Cardiac septum (tissue), 1 donor: Measurements from ENCODE around the gene JAML. TPM values are rescaled to one million over a fixed set of nuclear protein-coding genes. Genes with fewer than 3 reads are reported as not detected.

Experiments
- DNase-seq: peaks from one replicate; pipeline ENCODE4 v3.0.0-alpha.2; 2020; ENCODE audit warnings: low spot score
- intact Hi-C: fragments of 100-400 bp; cut with DNase I; formaldehyde crosslinking; loops from one replicate; pipeline ENCODE4 v1.14.0; 2022
- total RNA-seq: library from RNA; stranded (reverse); fragmentation: NEBNext Ultra II Directional; extraction: Animal tissue kit (Norgen Biotek cat#: 25700); gene quantifications from one replicate; pipeline ENCODE4 v1.2.1, GENCODE V29; 2021
- donor health status: DM: no; HTN: no; CAD: no.

Gene JAML
- total RNA-seq, 1 donor from 2014 or later = 5.4 TPM

DNA sequence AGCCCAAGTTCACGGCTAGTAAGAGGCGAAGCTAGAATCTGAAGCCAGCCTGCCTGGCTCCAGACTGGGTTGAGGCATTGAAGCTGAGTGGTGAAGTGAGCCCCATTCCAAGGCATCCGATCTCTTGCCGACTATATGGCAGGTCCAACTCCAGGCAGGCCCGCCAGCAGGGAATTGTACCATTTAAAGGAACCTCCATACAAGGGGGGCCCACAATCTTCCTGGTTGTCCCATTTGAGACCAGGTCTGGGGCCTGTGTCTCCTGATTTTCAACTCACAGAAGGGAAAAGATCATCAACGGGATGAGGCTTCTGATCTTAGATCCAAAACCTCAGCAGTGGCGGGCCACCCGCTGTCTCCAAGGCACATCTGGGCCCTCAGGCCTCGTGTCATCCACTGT is 52.5 kb downstream of the JAML start:
- intact Hi-C loops = no loop called here
- no peak for DNase-seq

DNA sequence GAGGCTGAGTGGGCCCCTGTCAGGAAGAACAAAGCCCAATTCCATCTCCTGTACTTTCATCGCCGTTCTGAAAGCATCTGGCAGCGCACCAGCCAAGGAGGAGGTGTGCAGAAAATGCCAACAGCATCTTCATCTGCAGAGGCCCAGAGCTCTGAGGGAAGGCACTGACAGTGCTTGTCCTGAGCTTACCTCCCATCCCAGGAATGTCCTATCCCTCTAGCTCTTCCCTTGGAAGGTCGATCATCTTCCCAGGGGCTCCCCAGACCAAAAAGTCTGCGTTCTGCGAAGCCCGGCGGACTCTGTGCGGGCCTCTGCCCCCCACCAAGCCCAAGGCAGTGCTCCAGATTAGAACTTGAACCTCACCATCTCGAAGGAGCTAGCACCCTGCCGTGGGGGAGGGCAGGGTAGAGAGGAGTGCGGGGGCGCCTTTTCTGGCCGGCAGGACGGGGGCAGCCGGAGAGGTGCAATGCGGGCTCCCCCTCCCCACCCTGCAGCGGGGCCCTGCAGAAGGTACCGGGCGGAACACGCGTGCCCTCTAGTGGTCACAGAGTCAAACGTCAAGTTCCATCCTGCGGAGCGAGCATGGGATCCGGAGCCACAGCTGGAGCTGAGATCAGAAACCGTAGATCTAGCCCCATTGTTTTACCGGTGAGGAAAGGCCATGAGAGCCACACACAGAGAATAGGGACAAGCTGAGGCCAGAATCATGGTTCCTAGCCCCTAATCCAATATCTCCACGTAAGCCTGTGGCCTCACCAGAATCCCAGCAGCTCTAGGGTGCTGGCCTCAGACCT is 53.3 kb downstream of the JAML start:
- peak; percentile 91 for DNase-seq
- intact Hi-C loops = loop anchor here (1.0 kb wide), 1 partner anchor 26 kb away; no protein-coding TSS in a partner anchor

DNA sequence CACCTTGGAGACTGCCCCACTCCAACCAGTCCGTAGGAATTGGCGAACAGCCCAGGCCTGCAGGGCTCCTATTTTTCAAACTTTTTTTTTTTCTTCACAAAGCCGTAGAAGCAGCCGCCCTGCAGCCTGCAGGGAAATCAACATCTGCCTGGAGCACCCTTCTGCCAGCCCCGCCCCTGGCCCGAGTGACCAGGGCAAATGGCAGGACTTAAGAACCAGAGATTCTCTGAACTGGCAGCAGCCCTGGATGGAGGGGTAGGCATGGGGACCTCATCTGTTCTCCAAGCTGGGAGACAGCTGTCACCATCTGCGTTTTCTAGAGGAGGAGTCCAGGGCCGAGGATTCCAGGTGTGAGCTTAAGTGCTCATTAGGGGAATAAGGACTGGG is 53.9 kb downstream of the JAML start:
- intact Hi-C loops = loop anchor here (1.0 kb wide), 1 partner anchor 26 kb away; no protein-coding TSS in a partner anchor
- no peak for DNase-seq

DNA sequence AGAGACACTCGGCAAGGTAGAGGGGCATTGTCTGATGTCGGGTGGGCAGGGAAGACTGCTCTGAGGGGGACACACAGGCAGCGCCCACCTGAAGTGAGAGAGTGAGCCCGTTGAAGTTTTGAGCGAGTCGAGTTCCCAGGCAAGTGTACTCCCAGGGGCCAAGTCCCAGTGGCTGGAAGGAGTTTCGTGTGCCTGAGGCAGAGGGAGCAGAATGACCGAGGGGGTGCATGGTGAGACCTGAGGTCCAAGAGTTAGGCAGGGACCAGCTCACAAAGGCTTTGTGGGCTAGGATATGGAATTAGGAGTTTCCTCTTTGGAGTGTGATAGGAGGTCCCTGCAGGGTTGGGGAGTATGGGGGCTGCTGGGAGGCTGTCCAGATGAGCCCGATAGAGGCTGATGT is 54.6 kb downstream of the JAML start:
- intact Hi-C loops = no loop called here
- DNase-seq = no peak

DNA sequence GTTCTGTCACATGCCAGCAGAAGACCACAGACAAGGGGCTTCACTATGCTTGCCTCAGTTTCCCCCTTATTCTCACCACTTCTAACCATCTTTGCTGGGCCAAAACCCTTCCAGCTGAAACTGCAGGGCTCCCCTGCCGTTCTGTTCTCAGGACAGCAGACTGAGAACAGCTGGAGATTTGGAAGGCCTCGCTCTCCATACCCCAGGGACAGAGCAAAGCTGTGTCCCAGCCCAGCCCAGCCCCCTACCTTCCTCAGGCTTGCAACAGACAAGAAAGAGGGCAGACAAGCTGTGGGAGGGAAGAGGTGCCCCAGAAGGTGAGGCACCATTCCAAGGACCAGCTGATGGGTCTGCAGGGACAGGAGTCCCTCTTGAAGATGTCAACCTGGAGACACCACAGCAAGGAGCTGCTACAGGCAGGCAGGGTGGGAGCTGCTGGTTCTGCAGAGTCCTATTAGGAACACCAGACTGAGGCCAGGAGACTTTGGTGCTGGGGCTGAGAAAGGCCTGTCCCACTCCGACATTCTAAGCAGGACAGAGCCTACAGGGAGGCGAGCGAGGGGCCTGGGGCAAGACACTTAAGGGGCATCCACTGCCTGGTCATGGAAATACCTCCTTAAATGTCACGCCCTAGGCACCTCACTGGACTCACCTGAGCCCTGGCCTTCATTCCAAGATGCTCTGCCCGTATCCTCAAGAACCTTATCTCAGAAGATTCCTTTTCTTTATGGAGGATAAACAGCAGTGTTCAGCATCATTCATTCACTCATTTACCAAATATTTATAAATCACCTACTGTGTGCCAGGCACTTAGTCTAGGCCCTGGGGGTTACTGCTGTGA is 55.3 kb downstream of the JAML start:
- intact Hi-C loops = no loop called here
- no peak for DNase-seq

DNA sequence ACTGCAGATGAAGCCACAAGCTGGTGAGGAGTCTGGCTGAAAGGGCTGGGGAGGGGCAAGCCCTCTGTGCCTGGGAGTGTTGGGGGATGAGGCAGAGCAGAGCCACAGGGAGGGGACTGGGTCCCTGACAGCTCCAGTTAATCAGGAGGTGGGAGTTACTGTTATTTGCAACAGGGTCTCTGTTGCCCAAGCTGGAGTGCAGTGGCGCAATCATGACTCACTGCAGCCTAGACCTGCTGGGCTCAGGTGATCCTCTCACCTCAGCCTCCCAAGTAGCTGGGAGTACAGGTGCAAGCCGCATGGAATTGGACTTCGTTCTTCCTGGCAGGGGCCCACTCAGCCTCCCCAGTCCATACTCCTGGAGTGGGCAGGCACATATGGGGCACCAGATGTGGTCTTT is 56.1 kb downstream of the JAML start:
- no peak for DNase-seq
- intact Hi-C loops = no loop called here

DNA sequence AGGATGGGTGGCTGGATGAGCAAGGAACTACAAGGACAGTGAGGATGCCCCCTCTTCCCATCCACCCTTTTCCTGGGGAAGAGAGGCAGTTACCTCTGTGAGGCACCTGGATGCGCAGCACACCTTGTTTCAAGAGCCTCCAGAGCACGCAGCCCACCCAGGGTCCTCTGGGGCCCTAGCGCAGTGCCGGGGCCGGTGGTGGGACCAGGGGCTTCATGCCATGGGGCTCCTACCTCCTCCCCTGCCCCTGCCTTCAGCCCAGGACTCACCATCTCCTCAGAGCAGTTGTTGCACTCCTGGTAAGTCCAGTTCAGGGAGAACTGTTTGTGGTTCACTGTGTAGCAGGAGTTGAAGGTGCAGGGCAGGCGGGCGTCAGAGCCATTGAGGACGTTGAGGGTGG is 56.5 kb downstream of the JAML start:
- no peak for DNase-seq
- intact Hi-C loops = no loop called here

DNA sequence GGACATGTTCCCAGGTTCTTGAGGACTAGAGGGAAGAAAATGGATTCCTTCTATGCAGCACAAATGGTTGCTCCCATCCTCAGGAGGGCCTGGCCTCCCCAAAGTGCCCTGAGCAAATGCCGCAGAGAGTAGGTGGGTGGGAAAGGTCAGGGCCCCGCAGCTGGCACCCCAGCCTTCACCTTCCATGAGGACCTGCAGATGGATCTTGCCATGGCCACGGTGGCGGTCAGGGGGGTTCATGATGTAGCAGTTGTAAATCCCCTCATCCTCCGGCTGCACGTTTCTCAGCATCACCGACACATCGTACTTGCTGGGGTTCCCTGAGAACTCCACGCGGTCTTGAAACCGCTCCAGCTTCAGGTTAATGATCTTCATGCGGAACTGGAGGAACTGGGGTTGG is 56.9 kb downstream of the JAML start:
- intact Hi-C loops = no loop called here
- DNase-seq = no peak

DNA sequence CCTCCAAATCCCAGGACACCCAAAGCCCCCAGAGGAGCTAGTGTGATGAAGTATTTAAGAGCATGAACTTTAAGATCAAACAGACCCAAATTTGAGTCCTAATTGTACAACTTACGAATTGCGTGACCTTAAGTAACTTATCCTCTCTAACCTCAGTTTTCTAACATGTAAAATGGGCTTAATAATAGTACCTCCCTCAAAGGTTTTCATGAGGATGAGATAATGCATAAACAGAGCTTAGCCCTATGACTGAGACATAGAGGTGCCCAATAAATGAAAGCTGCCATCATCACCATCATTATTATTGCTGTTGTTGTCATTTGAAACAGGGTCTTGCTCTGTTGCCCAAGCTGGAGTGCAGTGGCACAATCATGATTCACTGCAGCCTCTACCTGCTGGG is 57.6 kb downstream of the JAML start:
- DNase-seq = no peak
- intact Hi-C loops = no loop called here

DNA sequence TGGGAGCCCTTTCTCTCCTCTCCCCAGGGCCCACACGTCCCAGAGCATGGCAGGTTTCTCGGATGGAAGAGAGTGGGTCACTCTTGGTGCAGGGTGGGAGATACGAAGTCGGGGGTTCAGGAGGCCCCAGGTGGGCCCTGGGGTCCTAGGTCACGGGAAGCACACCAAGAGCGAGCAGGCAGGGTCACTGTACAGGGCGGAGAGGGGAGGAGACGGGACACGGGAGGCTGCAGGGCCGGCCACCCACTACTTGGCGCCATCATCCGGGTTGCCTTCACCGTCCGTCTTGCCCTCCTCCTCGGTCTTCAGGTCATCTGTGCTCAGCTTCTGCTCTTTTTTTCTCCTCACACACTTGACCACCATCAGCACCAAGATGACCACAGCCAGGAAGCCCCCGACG is 58.2 kb downstream of the JAML start:
- intact Hi-C loops = no loop called here
- no peak for DNase-seq

DNA sequence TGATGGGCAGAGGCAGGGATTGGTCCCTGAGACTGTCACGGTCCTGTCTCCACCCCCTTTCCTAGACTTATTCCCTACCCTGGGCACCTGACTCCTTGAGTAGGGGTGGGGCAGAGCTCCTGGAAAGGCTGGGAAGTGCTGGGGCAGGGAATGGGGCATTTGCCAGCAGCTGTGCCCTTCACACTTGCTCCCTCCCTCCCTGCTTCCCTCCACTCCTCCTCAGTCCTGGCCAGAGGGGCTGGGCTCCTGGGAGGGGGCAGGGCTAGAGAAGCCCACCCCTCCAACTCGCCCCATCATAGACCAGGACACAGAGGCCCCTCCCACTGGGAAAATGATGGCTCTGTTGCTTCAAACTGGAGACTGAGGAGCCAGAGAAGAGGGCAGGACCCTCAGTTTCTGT is 59.9 kb downstream of the JAML start:
- no peak for DNase-seq
- intact Hi-C loops = no loop called here

DNA sequence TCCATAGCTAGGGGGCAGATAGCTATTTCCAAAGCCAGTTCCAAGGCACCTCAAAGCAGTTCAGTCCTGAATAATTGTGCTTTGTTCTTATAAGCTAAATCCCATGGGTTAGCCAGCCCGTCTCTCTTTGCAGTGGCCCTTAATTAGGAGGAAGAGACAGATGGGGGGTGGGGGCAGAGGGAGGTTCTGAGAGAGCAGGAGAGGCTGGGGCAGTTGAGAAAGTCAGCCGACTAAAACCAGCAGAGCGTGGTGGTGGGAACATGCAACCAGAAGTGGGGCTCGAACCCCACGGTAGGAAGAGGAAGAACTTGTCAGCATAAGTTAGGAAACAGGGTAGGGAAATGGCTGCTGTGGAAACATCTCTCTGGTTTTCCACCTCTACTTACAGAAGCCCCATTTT is 61.3 kb downstream of the JAML start:
- intact Hi-C loops = no loop called here
- DNase-seq = no peak

DNA sequence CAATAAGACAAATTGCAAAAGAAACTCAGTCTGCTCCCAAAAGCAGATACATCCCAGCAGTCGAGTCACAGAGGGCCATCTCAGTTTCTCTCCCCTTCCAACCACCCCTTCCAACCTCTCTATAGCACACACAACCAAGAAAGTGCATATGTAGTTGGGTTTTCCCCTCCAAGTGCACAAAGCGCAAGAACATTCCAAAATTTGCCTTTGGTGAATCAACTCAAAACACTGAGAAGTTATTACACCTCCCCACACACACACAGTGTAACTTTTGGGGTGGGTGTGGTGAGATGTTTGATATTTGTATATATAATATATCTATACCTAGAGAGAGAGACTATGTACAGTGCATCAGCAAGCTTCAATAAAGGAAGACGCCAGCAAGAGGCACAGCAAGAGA is 62.0 kb downstream of the JAML start:
- no peak for DNase-seq
- intact Hi-C loops = no loop called here

DNA sequence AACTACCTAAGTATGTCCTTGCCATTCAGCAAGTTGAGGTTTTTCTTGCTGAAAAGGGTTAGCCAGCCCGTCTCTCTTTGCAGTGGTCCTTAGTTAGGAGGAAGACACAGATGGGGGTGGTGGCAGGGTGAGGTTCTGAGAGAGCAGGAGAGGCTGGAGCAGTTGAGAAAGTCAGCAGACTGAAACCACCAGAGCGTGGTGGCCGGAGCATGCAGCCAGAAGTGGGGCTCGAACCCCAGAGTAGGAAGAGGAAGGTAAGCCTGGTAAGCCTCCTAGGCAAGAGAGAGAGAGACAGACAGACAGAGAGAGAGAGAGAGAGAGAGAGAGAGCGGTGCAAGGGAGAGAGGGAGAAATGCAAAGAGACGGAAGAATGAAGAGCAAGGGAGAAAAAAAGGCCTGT is 63.0 kb downstream of the JAML start:
- DNase-seq = no peak
- intact Hi-C loops = no loop called here

DNA sequence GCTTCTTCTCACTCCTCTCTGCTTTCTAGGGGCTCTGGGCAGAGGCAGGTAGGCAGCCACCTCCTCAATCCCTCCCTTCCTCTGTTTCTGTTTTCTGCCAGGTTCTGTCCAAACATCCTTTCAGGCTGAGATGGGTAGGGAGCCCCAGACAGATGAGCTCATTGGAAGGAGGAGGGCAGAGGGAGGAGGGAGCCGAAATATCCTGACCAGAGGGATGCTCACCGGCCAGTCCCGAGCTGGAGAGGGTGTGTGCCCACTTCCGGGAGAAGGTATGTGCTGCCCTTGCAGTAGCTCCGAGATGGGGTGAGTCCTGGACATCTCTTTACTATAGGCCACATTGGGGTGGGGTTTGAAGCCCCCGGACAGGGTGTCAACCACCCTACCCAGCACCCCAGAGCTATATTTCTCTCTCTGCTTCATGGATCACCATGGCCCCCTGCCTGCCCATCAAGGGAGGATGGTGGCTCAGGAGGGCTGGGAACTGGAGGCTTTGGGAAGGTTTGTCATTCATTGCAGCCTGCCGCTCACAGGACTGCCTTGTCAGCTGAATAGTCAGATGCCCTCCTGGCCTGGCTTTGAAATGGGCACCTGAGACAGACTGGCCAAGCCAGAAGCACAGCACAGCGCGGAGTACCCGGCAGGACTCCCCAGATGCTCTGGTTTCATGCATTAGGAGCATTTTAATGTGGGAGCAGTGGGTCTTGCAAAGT is 67.5 kb downstream of the JAML start:
- intact Hi-C loops = no loop called here
- DNase-seq = no peak

DNA sequence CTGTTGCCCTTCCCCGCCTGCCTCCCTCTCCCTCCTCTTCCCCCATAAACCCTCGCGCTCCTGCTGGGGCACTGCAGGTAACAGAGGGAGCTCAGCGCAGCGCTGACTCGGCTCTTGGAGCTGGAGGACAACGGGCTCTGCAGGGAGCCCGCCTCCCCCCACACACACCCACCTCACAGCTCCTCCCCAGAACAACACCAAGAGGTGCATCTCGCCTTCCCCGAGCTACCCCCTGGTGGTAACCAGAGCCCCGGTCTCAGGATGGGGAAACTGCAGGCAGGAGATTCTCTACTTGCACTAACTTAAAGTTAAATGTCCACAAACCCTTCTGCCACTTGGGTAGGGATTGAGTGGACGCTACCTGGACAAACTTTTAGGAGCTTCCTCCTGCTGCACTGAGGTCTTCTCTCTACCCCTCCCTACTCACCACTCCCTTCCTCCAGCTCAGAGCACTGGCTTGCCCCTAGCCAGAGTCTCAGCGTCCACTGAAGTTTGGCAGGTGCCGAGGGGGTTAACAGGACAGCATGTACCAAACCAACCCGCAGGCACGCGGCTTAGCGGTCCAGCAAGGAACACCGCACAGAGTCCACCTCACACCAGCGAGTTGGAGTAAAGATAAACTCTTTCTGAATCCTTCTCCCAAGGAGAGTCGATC is 68.2 kb downstream of the JAML start:
- no peak for DNase-seq
- intact Hi-C loops = no loop called here

DNA sequence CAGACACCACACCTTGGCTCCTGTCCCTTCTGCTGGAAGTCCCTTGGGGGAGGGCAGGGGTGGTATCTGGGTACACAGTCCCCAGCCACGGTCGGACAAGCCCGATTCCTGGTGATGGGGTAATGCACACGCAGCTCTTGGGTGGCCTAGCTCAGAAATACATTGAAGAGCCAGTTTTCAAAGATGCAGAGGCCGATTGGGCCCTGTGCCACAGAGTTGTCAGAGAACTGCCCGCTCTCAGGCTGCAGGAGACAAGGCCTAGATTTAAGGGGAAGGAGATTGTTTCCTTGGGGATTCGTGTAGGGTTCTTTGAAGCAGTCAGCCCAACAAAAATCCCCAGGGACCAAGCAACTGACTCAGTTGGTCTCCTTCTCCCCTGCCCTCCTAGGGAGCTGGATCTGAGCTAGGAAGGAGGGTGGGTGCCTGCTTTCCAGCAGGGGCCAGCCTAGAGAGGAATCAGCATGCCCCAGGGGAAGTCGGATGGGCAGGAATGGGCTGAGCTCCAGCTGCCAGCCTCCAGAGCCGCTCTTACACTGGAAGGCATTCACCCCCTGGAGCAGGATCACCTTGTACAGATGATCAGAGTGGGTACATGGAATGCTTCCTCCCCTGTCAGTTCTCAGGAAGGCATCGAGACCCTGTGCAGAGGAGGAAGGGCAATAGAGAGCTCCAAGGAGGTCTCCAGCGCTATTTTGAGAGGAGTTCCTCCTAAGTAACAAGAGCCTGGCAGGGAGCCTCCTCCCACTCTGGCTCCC is 68.9 kb downstream of the JAML start:
- intact Hi-C loops = no loop called here

DNA sequence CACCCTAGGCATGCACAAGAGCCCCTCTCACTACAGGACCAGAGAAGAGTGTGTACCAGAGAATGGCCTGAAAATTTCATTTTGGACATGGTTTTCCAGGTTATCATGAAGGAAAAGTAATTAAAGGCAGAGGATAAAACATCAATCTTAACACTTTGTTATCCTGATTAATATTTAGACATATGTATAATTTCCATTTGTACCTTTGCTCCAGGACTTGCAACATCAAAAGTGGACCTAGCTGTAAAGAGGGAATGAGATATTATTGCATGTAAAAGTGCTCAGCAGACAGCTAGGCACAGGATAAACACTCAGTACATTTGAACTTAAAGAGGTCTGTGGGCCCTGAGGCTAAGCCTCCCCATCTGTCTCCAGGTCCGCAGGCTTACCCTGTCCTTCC is 70.2 kb downstream of the JAML start:
- intact Hi-C loops = no loop called here
- no peak for DNase-seq

More for the DNA sequence above, 68.9 kb downstream of the JAML start:
- no peak for DNase-seq

DNA sequence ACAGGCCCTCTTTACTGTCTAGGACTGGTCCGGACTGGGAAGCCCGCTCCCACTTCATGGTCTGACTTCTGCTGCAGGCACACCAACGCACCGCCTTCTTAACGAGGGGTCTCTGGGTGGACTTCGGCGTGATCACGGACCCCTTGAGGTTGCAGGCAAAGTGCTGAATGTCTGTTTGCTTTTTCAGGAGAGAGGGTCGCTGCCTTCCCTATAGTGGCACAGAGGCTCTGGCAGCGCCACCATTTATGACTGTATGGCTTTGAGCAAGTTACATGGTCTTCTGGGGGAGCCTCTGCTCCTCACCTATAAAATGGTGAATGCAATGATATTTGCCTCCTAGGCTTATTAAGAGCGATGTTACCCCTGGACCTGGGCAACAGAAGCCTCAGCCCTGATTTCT is 70.8 kb downstream of the JAML start:
- intact Hi-C loops = no loop called here
- no peak for DNase-seq
